ENCODE measurements around the gene MCF2L2. TPM values are rescaled to one million over a fixed set of nuclear protein-coding genes. Genes with fewer than 3 reads are reported as not detected.

MCF2L2 gene
- total RNA-seq, 1 experiment from 2014 or later = 3.4 TPM

DNA sequence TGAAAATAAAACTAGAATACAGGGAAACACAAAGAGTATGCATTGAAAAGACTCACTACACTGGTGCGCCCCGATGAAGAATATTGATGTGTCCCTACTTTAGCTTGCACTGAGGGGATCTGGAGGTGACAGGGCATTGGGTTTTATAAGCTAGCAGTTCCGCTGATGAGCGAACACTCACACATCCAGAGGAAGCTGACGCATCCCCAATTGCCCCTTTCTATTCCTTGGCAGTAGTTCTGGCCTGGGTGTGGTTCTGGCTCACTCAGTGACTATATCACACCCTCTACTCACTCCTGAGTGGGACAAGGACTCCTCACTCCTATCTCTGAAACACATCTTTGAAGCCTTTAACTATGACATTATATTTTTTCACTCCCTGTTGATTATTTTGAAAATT is 104.3 kb downstream of the MCF2L2 start:
- H3K27me3 Mint-ChIP-seq (ENCODE audit: insufficient read depth, unreplicated experiment) = no peaks in the 10 kb centered on the region
- H3K4me3 Mint-ChIP-seq (ENCODE audit: unreplicated experiment) = peak overlapping the region; percentile 45
- peak overlapping the region; percentile 52 for H3K27ac Mint-ChIP-seq (ENCODE audit: low read depth, unreplicated experiment)
- H3K4me1 Mint-ChIP-seq (ENCODE audit: insufficient read depth, unreplicated experiment) = peaks cover 40% of the 10 kb centered on the region
- CTCF ChIA-PET = interaction anchor here (0.6 to 1.5 kb wide), 5 partner anchors 12 to 139 kb away, joined by 3 to 4 read pairs (median 4); no protein-coding TSS in a partner anchor
- BruUV-seq (replicated peaks) = no TSS peak
- TF ChIP-seq, protein P1, sequence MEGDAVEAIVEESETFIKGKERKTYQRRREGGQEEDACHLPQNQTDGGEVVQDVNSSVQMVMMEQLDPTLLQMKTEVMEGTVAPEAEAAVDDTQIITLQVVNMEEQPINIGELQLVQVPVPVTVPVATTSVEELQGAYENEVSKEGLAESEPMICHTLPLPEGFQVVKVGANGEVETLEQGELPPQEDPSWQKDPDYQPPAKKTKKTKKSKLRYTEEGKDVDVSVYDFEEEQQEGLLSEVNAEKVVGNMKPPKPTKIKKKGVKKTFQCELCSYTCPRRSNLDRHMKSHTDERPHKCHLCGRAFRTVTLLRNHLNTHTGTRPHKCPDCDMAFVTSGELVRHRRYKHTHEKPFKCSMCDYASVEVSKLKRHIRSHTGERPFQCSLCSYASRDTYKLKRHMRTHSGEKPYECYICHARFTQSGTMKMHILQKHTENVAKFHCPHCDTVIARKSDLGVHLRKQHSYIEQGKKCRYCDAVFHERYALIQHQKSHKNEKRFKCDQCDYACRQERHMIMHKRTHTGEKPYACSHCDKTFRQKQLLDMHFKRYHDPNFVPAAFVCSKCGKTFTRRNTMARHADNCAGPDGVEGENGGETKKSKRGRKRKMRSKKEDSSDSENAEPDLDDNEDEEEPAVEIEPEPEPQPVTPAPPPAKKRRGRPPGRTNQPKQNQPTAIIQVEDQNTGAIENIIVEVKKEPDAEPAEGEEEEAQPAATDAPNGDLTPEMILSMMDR (IDR thresholded peaks at IDR 0.05; ENCODE audit: unreplicated experiment) = no peak
- intact Hi-C loops (cut with micrococcal nuclease) = loop anchor here (1.0 to 10.0 kb wide), 2 partner anchors 46 to 69 kb away; partner anchors contain the start of gene B3GNT5
- DNase-seq (ENCODE audit: unreplicated experiment) = peak; percentile 90
- H3K9me3 Mint-ChIP-seq (ENCODE audit: unreplicated experiment) = no peaks in the 10 kb centered on the region
- POLR2A ChIA-PET = interaction anchor here (0.8 to 4.7 kb wide), 14 partner anchors 8 to 71 kb away, joined by 3 to 26 read pairs (median 4); partner anchors contain the start of gene B3GNT5
- H3K36me3 Mint-ChIP-seq (ENCODE audit: insufficient read depth, unreplicated experiment) = peaks cover 6% of the 10 kb centered on the region

DNA sequence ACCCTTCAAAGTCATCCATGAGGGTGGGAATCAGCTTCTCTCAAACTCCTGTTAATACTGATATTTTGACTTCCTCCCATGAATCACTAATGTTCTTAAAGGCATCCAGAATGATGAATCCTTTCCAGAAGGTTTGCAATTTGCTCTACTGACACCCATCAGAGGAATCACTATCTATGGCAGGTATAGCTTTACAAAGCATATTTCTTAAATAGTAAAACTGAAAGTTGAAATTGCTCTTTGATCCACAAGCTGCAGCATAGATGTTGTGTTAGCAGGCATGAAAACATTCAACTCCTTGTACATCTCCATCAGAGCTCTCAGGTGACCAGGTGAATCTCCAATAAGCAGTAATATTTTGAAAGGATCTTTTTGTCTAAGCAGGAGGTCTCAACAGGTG is 109.0 kb downstream of the MCF2L2 start:
- intact Hi-C loops (cut with micrococcal nuclease) = no loop called here
- Mint-ChIP-seq H3K4me1 (ENCODE audit: insufficient read depth, unreplicated experiment) (peaks cover 30% of the 10 kb centered on the region), H3K27ac (ENCODE audit: low read depth, unreplicated experiment) (no peak overlapping the region), H3K9me3 (ENCODE audit: unreplicated experiment) (no peaks in the 10 kb centered on the region), H3K4me3 (ENCODE audit: unreplicated experiment) (no peak overlapping the region), H3K27me3 (ENCODE audit: insufficient read depth, unreplicated experiment) (no peaks in the 10 kb centered on the region), H3K36me3 (ENCODE audit: insufficient read depth, unreplicated experiment) (peaks cover 6% of the 10 kb centered on the region)
- no TSS peak for BruUV-seq (replicated peaks)
- ChIA-PET POLR2A (interaction anchor here (0.8 to 1.8 kb wide), 5 partner anchors 9 to 53 kb away, joined by 3 to 5 read pairs (median 3); no protein-coding TSS in a partner anchor), CTCF (interaction anchor here (0.9 to 1.1 kb wide), 2 partner anchors 63 to 135 kb away, joined by 3 to 4 read pairs; no protein-coding TSS in a partner anchor)
- TF ChIP-seq, protein P1 (IDR thresholded peaks at IDR 0.05; ENCODE audit: unreplicated experiment) = no peak
- no peak for DNase-seq (ENCODE audit: unreplicated experiment)

DNA sequence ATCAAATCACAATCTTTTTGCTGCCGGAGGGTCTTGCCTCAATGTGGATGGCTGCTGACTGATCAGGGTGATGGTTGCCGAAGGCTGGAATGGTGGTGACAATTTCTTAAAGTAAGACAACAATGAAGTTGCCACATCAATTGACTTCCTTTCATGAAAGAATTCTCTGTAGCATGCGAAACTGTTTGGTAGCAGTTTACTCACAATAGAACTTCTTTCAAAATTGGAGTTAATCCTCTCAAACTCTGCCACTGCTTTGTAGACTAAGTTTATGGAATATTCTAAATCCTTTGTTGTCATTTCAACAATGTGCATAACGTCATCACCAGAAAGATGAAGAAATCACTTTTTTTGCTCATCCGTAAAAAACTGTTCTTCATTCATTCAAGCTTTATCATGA is 109.5 kb downstream of the MCF2L2 start:
- Mint-ChIP-seq H3K36me3 (ENCODE audit: insufficient read depth, unreplicated experiment) (peaks cover 6% of the 10 kb centered on the region), H3K4me3 (ENCODE audit: unreplicated experiment) (no peak overlapping the region), H3K27ac (ENCODE audit: low read depth, unreplicated experiment) (no peak overlapping the region), H3K4me1 (ENCODE audit: insufficient read depth, unreplicated experiment) (peaks cover 25% of the 10 kb centered on the region), H3K9me3 (ENCODE audit: unreplicated experiment) (no peaks in the 10 kb centered on the region), H3K27me3 (ENCODE audit: insufficient read depth, unreplicated experiment) (no peaks in the 10 kb centered on the region)
- POLR2A ChIA-PET = interaction anchor here (0.8 to 1.8 kb wide), 3 partner anchors 10 to 53 kb away, joined by 3 to 5 read pairs (median 3); no protein-coding TSS in a partner anchor
- peak; percentile 23 for DNase-seq (ENCODE audit: unreplicated experiment)
- TF ChIP-seq, protein P1 (IDR thresholded peaks at IDR 0.05; ENCODE audit: unreplicated experiment) = no peak
- no TSS peak for BruUV-seq (replicated peaks)
- CTCF ChIA-PET = interaction anchor here (0.9 to 1.1 kb wide), 2 partner anchors 64 to 135 kb away, joined by 3 to 4 read pairs; no protein-coding TSS in a partner anchor
- intact Hi-C loops (cut with micrococcal nuclease) = no loop called here

DNA sequence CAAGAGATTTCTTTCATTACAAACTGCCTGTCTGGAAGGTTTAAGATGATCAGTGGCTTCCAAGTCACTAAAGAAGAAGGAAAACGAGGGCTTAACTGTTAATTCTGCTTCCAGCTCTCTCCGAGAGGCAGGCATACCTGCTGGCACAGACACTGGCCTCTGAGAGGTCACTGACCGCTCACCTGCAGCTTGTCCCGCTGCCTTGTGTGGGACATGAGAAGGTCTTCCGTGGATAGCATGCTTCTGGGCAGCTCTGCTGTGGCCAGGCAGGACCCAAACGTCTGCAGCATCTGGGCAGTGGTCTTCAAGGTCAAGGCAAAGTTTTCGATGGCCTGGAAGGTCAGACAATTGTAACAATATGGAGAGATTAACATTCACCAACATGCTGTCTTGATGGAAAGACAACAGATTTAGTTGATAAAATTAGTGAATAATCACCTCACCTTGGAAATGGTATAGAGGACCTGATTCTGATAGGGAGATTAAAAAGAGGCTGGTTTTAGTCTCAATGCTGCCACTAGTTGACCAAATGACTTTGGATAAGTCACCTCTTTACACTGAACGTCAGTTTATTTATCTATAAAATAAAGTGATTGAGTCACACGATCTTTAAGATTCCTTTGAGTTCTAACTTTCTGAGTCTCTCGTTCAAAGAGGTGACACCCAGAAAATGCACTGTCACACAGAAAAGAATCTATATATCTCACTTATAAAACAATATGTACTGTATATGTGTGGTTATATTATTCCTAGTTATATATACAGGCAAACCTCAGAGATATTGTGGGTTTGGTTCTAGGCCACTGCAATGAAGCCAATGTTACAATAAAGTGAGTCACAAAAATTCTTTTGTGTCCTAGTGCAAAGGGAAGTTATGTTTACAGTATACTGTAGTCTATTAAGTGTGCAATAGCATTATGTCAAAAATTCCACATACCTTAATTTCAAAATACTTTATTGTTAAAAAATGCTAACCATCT is 110.2 kb downstream of the MCF2L2 start:
- no TSS peak for BruUV-seq (replicated peaks)
- Mint-ChIP-seq H3K9me3 (ENCODE audit: unreplicated experiment) (no peaks in the 10 kb centered on the region), H3K4me3 (ENCODE audit: unreplicated experiment) (no peak overlapping the region), H3K4me1 (ENCODE audit: insufficient read depth, unreplicated experiment) (peaks cover 21% of the 10 kb centered on the region), H3K27ac (ENCODE audit: low read depth, unreplicated experiment) (peak overlapping the region; percentile 59), H3K27me3 (ENCODE audit: insufficient read depth, unreplicated experiment) (no peaks in the 10 kb centered on the region), H3K36me3 (ENCODE audit: insufficient read depth, unreplicated experiment) (peaks cover 6% of the 10 kb centered on the region)
- ChIA-PET CTCF (interaction anchor here (0.9 to 1.1 kb wide), 2 partner anchors 64 to 134 kb away, joined by 3 to 4 read pairs; no protein-coding TSS in a partner anchor), POLR2A (interaction anchor here (0.7 to 2.5 kb wide), 5 partner anchors 8 to 31 kb away, joined by 3 to 7 read pairs (median 5); no protein-coding TSS in a partner anchor)
- TF ChIP-seq, protein P1 (IDR thresholded peaks at IDR 0.05; ENCODE audit: unreplicated experiment) = no peak
- peak; percentile 47 for DNase-seq (ENCODE audit: unreplicated experiment)
- intact Hi-C loops (cut with micrococcal nuclease) = no loop called here
